NCI-H2196 (cell line): Measurements from ENCODE around the gene RNF144A.
"Not testable (repeated sequence)": the region's sequence is repeated elsewhere in the genome, so short reads cannot be mapped to it uniquely, and the experiment has no call there.

Experiments used
- DNase-seq: peaks from one replicate; lab custom pipeline; 2025; ENCODE audit not compliant: unreplicated experiment; lab: John Stamatoyannopoulos, UW

RNF144A gene

DNA sequence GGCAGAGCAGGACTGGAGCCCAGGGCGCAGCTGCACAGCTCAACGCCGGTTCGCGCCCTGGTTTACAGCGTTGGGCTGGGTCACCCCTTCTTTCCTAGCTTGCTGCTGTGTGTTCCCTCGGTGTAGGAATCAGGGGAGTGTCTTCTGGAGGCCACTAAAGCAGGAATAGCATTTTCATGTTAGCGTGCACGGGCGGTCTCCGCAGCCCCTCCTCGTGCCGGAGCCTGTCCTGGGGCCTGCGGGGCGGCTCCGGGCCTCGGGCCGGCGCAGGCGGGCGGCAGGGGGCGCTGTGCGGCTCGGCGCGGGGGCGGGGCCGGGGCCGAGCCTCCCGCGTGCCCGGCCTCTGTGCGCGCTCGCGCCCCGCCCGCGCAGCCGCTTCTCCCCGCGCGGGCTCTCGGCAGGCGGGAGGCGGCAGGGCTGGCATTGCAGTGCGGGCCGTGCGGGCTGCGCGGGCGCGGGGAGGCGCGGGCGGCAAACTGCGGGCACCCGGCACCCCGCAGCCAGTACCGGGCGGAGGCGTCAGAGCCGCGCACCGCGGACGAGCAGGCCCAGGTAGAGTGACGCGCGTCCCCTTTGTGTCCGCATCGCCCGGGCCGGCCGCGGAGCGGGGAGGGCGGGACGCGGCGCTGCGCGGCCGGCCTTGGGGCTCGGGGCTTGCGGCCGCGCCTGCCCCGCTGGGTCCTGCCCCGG is at the start of gene RNF144A:
Gene RNF144A (plus strand): TSS at position 342 of the 690 bp plus-strand sequence. CDS start 79,515 bp downstream, outside the sequence.
- DNase-seq, result peak; percentile 74

DNA sequence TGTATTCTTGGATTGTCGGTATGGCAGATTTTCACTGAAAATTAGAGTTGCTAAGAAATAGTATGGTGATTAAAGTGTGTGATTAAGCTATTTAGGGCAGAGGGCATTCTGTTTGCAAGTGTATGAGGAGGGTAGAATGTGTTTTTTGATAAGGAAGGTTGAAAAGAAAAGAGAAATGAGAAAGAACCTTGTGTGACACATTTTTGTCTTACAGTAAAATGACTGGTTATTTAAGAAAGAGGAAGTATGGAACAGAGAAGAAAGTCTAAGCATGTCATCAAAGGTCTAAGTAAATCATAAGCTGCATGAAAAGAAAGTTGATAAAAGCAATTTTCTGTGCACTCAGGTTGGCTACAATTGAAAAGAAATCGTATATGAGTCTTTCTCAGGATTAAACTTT is 44.8 kb upstream of the RNF144A start:
- no peak for DNase-seq

- no peak for DNase-seq
Observed at GRCh38 chr2:6874032-6874431, 43.2 kb upstream of the RNF144A start.

- DNase-seq, result no peak
Observed at GRCh38 chr2:6876309-6876708, 40.9 kb upstream of the RNF144A start.

DNA sequence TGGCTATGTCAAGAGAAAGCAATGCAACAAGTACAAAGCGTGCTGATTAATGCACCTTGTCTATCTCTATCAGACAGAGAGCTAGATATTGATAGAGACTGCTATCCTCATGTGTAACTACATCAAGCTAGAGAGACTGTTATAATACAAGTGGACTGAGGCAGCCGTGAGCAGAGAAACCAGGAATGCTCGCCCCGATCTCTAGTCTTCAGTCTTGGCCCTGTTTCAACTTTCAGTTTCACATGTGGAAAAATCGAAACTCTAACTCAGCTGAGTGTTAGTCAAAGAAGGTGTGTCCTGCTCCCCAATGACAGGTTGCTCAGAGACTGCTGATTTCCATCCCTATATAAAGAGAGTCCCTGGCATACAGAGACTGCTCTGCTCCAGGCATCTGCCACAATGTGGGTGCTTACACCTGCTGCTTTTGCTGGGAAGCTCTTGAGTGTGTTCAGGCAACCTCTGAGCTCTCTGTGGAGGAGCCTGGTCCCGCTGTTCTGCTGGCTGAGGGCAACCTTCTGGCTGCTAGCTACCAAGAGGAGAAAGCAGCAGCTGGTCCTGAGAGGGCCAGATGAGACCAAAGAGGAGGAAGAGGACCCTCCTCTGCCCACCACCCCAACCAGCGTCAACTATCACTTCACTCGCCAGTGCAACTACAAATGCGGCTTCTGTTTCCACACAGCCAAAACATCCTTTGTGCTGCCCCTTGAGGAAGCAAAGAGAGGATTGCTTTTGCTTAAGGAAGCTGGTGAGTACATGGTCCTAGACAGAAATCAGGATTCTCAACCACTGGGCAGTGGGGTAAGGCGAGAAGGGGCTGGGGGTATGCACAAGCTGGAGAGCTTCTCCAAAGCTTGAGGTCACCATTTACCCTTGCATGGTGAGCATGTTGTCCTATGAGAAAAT is 39.6 kb upstream of the RNF144A start, which contains the start of gene RSAD2:
Gene RSAD2 (plus strand): TSS at position 376 of the 903 bp plus-strand sequence. CDS start 24 bp downstream, at position 400.
- peak; percentile 71 for DNase-seq

DNA sequence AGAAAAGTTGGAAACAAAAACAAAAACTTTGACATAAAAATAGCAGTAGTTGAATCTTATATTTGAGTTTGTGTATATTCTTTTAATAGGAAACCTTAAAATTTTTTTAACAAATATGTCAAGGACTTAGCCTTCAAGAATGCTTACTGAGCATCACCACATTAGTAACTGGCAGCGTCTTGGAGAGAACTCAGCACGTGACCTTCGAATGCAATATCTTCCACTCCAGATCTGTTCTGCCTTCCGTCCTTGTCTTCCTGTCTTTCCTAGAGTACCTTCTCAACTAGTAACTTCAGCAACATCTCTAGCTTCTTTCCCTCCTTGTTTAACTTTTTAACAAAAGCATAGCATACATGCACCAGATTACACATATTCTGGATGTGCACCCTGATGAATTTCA is 38.7 kb upstream of the RNF144A start:
- DNase-seq, result no peak

DNA sequence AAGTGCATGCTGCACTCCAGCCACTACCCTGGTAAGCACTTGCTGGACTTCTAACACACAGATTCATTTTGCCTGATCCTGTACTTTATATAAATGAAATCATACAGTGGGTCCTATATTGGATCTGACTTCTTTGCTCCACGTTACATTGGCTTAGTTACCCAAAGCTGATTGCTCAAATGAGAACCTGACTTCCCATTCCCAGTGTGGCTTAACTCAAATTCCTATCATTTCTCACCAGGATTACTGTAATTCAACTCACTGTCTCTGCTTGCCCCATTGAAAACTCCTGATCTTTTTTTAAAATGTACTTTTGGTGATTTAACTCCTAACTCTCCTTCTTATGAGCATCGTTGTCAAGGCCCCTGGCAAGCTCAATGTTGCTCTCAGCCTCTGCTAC is 38.2 kb upstream of the RNF144A start:
- DNase-seq, result no peak

GRCh38 chr2:6880200-6880733 is 36.9 kb upstream of the RNF144A start:
- DNase-seq, result no peak

DNA sequence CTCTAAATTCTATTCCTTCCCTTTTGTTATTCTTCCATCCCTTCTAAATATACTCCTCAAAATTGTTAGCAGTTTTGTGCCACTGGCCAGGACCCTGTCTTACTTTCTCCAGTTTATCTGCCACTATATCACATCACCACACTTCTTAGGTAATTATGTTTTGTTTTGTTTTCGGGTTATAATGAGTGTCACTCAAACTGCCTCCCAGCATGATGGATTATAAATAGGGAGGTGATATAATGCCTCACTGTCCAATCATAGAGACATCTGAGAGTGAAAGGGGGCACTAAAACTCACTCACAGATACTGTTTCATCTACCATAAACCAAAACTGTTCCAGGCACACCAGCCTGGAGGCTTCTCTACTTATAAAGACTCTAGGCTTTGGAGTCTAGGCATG is 36.2 kb upstream of the RNF144A start:
- no peak for DNase-seq

DNA sequence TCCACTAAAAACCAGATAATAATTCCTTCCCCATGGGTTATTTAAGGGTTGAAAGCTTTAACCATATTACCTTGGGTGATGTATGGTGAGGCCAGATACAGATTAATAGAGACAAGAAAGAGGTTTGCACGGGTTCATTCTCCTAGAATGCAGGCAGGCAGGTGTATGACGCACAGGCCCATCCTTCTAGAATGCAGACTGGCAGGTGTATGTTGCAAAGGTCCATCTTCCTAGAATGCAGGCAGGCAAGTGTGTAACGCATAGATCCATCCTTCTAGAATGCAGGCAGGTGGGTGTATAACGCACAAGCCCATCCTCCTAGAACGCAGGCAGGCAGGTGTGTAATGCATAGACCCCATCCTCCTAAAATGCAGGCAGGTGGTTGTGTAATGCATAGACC is 35.7 kb upstream of the RNF144A start:
- DNase-seq, result no peak

DNA sequence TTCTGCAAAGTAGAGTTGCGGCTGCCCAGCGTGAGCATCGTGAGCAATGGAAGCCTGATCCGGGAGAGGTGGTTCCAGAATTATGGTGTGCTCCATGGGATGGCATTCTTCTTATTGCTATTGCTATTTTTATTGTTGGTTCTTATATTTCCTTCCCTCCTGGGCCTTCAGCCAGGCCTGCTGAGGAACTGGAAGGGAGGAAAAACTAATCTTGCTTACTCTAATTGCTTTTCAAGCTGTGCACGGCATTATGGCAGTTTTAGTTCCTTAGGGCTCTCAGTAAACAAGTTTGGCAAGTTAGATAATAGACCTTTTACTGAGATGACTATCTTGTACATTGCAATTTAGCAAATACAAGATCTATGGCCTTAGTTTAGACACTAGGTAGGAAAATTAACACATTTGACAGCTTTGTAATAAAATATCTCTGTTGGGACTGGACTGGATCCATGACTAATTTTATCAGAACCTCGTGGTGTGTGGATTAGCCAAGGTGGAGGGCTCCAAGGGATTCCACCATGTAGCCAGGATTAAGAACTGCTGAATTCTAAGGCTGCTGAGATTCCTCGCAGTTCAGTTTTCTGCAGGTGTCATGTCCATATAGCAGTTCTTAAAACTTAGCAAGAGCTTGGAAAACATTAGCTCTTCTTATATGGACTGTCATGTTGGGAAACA is 33.6 kb upstream of the RNF144A start:
- DNase-seq, result no peak

GRCh38 chr2:6885551-6885950 is 31.7 kb upstream of the RNF144A start:
- no peak for DNase-seq

GRCh38 chr2:6885968-6886367 is 31.2 kb upstream of the RNF144A start:
- DNase-seq, result no peak

DNA sequence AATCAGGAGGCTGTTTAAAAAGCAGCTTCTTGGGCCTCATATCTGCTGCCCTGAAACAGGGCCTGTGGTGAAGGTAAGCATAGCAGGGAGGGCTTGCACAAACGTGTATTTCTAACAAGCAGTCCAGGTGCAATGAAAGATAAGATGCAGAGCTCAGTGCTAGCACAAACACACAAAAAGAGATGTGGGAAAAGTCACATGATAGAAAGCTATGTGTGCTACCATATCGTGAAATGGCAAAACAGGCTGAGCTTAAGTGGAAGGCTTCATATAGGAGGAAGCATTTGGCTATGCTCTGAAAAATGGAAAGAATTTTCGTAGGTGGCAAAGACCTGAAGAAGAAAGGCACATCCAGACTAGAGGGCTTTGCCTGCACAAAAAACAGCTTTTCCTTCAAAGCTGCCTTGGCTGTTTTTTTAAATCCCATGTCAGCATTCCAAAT is 29.4 kb upstream of the RNF144A start:
- no peak for DNase-seq

DNA sequence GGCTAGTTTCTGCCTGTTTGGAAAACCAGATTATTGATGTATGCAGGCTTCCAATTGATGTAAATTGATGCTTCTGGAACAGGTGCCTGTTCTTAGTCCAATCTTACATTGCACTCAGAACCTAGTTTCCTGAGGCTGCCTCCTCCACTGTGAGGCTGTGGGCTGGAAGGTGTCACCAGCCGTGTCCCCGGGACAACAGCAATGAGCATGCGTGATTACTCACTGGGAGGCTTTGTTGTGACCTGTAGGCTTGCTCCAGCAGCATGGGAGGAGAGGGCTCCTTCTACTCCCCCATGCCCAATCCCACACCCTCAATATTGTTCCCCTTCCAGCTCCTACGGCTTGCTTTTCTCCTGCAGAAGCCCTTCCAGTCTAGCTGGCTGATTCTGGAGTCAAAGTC is 28.5 kb upstream of the RNF144A start:
- no peak for DNase-seq

DNA sequence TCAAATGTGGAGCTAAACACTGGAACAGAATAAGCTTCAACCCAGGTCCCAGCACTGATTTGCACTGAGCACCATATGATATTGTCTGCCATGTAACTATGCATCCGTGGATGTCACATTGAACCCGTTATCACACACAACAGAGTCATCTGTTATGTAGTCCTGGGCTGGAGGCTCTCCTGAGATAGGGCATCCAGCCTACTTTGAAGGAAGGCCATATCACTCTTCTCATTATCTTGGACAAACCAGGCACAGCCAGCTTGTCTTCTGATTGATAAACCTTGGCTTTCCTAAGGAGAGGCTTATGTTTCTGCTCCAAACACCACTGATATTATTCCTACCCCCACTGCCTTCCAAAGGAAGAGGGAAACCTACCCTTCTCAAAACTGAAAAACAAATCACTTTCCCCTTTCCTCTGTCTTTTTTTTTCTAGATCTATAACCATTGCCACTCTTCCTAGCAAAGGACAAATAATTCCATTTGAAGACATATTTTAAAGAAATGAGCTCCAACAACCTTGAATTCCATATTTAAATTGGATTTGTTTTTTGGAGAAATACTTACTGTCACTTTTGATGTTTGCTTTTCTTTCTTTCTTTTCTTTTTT is 23.2 kb upstream of the RNF144A start:
- no peak for DNase-seq

DNA sequence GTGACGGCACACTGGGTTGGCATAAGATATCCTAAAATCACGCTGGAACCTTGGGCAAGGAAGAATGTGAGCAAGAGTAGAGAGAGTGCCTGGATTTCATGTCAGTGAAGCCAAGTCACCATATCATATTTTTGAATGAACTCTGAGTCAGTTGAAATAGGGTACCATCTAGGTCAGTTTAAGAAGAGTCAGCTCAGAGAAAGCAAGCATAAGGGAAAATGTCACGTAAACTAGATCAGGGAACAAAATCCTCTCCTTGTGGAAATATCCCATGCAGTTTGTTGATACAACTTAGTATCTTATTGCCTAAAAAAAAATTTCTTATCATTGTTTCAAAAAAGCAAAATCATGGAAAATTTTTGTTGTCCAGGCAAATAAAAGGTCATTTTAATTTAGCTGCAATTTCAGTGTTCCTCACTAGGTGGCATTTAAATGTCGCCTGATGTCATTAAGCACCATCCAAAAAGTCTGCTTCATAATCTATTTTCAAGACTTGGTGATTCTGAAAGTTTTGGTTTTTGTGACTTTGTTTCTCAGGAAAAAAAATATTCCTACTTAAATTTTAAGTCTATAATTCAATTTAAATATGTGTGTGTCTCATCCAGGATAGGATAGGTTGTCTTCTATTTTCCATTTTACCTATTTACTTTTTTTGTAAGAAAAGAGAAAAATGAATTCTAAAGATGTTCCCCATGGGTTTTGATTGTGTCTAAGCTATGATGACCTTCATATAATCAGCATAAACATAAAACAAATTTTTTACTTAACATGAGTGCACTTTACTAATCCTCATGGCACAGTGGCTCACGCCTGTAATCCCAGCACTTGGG is 20.1 kb upstream of the RNF144A start:
- peak; percentile 50 for DNase-seq

GRCh38 chr2:6902581-6902980 is 14.6 kb upstream of the RNF144A start:
- not testable (repeated sequence) for DNase-seq

- no peak for DNase-seq
Observed at GRCh38 chr2:6905668-6906067, 11.5 kb upstream of the RNF144A start.

DNA sequence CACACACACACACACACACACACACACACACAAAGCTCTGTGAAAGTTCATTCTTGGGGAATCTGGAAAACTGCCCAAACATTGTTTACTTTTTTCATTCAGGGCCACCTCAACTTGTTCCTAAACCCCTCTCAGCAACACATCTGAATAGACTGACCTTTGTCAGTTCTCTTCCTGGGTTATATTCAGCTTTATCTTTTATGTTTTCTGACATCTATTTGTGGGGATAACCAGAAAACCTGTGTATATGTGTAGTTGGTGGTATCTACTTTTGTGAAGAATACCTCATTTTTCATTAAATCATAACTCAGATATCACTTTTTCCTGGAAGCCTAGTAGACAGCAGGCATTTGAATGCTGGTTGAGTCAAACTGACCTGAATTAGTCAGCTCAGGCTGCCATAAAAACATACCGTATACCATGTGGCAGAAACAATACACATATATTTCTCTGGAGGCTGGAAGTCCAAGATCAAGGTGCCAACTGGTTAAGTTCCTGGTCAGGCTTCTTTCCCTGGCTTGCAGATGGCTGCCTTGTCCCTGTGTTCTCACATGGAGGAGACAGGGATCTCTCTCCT is 11.0 kb upstream of the RNF144A start:
- DNase-seq, result no peak
